Mesothelial cell of epicardium (in vitro differentiated cells): Measurements from ENCODE around the gene CD2. TPM values are rescaled to one million over a fixed set of nuclear protein-coding genes. Genes with fewer than 3 reads are reported as not detected.

Experiments used
- DNase-seq, 2 experiments: peaks; one replicate each; pipeline ENCODE4 v3.0.0; 2021; ENCODE audit warnings: low spot score in 2 of 2; ENCODE audit not compliant: unreplicated experiment in 2 of 2
- H3K27ac Mint-ChIP-seq: 2 replicates; pipeline ENCODE4 v1.8.0; 2021; ENCODE audit warnings: mixed read lengths
- H3K27me3 Mint-ChIP-seq: 2 replicates; pipeline ENCODE4 v1.8.0; 2021; ENCODE audit warnings: low read depth, mixed read lengths
- H3K36me3 Mint-ChIP-seq: 2 replicates; pipeline ENCODE4 v1.8.0; 2021; ENCODE audit warnings: mixed read lengths
- H3K4me1 Mint-ChIP-seq: 2 replicates; pipeline ENCODE4 v1.8.0; 2021; ENCODE audit warnings: mixed read lengths
- H3K4me3 Mint-ChIP-seq: 2 replicates; pipeline ENCODE4 v1.8.0; 2021; ENCODE audit warnings: mild to moderate bottlenecking, moderate library complexity, mixed read lengths
- H3K9me3 Mint-ChIP-seq: 2 replicates; pipeline ENCODE4 v1.8.0; 2021; ENCODE audit warnings: mixed read lengths
- CTCF ChIP-seq: fragments of 200-600 bp; sonication (generic); IDR thresholded peaks from one replicate; pipeline ENCODE4 v1.5.0; 2021; ENCODE audit warnings: antibody characterized with exemption; ENCODE audit not compliant: unreplicated experiment
- total RNA-seq: library from RNA; stranded (reverse); gene quantifications from 3 replicates; pipeline ENCODE4 v1.2.1, GENCODE V29; 2021

The CD2 gene
- total RNA-seq, 1 donor from 2014 or later, result not detected

- no peaks in the 10 kb centered on the region for H3K36me3 Mint-ChIP-seq
- H3K4me3 Mint-ChIP-seq, result no peak overlapping the region
- no peak for DNase-seq
- peaks cover 24% of the 10 kb centered on the region for H3K9me3 Mint-ChIP-seq
- no peak for TF ChIP-seq CTCF
- no peaks in the 10 kb centered on the region for H3K27me3 Mint-ChIP-seq
- H3K4me1 Mint-ChIP-seq, result no peaks in the 10 kb centered on the region
- no peak overlapping the region for H3K27ac Mint-ChIP-seq
Observed at GRCh38 chr1:116808848-116809508, 54.7 kb downstream of the CD2 start.

- Mint-ChIP-seq H3K36me3 (no peaks in the 10 kb centered on the region), H3K9me3 (peaks cover 21% of the 10 kb centered on the region), H3K27me3 (no peaks in the 10 kb centered on the region), H3K4me3 (no peak overlapping the region), H3K27ac (no peak overlapping the region), H3K4me1 (no peaks in the 10 kb centered on the region)
- no peak for TF ChIP-seq CTCF
- DNase-seq, result no peak
Observed at GRCh38 chr1:116811321-116811720, 57.1 kb downstream of the CD2 start.

GRCh38 chr1:116814926-116815723 lies 60.9 kb downstream of the CD2 start:
- Mint-ChIP-seq H3K4me1 (no peaks in the 10 kb centered on the region), H3K27me3 (no peaks in the 10 kb centered on the region), H3K27ac (no peak overlapping the region), H3K9me3 (peaks cover 21% of the 10 kb centered on the region), H3K4me3 (no peak overlapping the region), H3K36me3 (no peaks in the 10 kb centered on the region)
- no peak for DNase-seq
- no peak for TF ChIP-seq CTCF

- TF ChIP-seq CTCF, result no peak
- no peaks in the 10 kb centered on the region for H3K36me3 Mint-ChIP-seq
- H3K27me3 Mint-ChIP-seq, result no peaks in the 10 kb centered on the region
- no peak overlapping the region for H3K4me3 Mint-ChIP-seq
- no peak overlapping the region for H3K27ac Mint-ChIP-seq
- H3K9me3 Mint-ChIP-seq, result peaks cover 11% of the 10 kb centered on the region
- DNase-seq, result no peak
- H3K4me1 Mint-ChIP-seq, result no peaks in the 10 kb centered on the region
Observed at GRCh38 chr1:116817582-116818064, 63.4 kb downstream of the CD2 start.

Other genes starting within 250 kb of the CD2 start
- gene CD58, start 183.4 kb upstream of the CD2 start, total RNA-seq, result 6.6 to 8.0 TPM (median 7.6 TPM) in 3 replicates
- gene IGSF3, start 86.7 kb upstream of the CD2 start, total RNA-seq, result 59.2 to 60.1 TPM (median 59.4 TPM) in 3 replicates
- 100 to 108 TPM (median 106 TPM) in 3 replicates for gene PTGFRN, start 155.5 kb downstream of the CD2 start, total RNA-seq
- 3.7 to 5.6 TPM (median 4.1 TPM) in 3 replicates for gene CD101, start 247.3 kb downstream of the CD2 start, total RNA-seq